ENCODE results near the gene DCAF16.

DCAF16 gene

DNA sequence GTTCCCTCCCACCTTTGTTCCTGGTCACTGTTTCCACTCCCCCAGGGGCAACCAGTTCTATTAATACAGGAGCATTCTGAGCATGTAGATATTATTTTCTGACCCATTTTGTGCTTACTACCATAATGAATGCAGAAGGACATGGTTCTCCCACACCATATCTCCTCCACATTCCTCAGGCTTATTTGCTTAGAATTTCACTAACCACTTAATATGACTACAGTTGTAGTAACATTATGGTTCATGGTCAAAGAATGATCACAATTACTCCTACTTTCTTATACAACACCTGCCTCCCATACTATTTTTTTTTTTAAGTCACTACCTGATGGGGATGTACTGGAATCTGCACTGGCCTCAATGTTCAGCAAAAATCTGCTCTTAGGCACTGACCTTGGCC, 21.6 kb downstream of the DCAF16 start:
- TF ChIP-seq CTCF (conservative IDR thresholded peaks at IDR 0.05; ENCODE audit: low read depth) = no peak
- no peak overlapping the region for H3K27ac ChIP-seq
- no peak for DNase-seq (ENCODE audit: low spot score)
- ChIA-PET POLR2A (ENCODE audit: low non-redundant PET) (no interaction called here), CTCF (no interaction called here)

DNA sequence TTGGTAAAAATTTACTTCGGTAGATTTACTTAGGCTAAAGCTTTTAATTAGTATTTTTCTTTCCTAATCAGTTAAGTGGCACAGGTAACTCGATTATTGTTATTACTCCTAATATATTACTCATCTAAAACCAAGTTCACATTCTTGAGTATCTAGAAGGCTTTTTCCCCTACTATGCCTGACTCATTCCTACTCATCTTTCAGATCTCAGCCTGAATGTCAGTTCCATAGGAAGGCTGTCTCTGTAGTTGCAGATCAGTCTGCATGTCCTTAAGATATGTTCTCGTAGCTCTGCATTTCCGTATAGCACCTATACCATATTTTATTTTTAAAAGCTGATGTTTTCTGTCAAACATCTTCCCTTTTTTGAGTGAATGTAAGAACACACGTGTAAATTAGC, 23.2 kb downstream of the DCAF16 start:
- no peak for TF ChIP-seq CTCF (conservative IDR thresholded peaks at IDR 0.05; ENCODE audit: low read depth)
- POLR2A ChIA-PET (ENCODE audit: low non-redundant PET) = no interaction called here
- peak; percentile 30 for DNase-seq (ENCODE audit: low spot score)

DNA sequence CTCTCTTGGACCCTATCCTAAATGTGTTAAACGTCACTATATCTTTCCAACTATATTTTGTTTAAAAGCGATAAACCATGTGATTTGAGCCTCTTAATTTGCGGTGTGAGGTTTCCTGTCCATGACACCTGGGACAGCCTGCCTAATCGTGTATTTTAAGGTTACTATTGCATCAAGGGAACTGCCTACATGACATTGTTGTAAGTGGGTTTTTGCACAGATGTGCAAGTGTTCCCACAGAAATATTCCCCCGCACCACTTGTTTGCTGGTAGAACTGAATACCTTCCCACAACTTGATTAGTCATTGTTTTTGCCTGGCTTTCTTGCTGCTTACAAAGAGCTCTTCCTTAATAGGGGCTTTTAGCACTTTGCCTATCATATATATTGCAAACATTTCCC, 24.0 kb downstream of the DCAF16 start:
- ChIA-PET POLR2A (ENCODE audit: low non-redundant PET) (no interaction called here), CTCF (no interaction called here)
- no peak overlapping the region for H3K27ac ChIP-seq
- no peak for DNase-seq (ENCODE audit: low spot score)
- no peak for TF ChIP-seq CTCF (conservative IDR thresholded peaks at IDR 0.05; ENCODE audit: low read depth)

More for the DNA sequence above, 23.2 kb downstream of the DCAF16 start:
- no peak overlapping the region for H3K27ac ChIP-seq
- CTCF ChIA-PET = no interaction called here

DNA sequence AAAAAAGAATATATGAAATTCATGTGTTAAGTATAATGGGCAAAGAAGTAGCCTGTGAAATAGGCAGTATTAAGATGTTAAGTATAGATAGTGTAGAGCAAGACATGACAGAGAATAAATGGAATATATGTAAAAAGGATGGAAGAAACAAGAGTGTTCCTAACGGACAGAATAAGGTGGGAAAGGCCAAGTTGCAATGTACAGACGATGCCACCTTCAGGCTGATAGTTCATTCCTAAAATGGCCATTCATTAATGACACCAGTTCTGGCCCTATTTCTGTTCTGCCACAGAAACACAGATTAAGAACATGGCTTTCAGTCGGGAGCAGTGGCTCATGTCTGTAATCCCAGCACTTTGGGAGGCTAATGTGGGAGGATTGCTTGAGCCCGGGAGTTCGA, 24.7 kb downstream of the DCAF16 start:
- POLR2A ChIA-PET (ENCODE audit: low non-redundant PET) = no interaction called here
- no peak overlapping the region for H3K27ac ChIP-seq
- DNase-seq (ENCODE audit: low spot score) = no peak
- no peak for TF ChIP-seq CTCF (conservative IDR thresholded peaks at IDR 0.05; ENCODE audit: low read depth)
- CTCF ChIA-PET = no interaction called here

DNA sequence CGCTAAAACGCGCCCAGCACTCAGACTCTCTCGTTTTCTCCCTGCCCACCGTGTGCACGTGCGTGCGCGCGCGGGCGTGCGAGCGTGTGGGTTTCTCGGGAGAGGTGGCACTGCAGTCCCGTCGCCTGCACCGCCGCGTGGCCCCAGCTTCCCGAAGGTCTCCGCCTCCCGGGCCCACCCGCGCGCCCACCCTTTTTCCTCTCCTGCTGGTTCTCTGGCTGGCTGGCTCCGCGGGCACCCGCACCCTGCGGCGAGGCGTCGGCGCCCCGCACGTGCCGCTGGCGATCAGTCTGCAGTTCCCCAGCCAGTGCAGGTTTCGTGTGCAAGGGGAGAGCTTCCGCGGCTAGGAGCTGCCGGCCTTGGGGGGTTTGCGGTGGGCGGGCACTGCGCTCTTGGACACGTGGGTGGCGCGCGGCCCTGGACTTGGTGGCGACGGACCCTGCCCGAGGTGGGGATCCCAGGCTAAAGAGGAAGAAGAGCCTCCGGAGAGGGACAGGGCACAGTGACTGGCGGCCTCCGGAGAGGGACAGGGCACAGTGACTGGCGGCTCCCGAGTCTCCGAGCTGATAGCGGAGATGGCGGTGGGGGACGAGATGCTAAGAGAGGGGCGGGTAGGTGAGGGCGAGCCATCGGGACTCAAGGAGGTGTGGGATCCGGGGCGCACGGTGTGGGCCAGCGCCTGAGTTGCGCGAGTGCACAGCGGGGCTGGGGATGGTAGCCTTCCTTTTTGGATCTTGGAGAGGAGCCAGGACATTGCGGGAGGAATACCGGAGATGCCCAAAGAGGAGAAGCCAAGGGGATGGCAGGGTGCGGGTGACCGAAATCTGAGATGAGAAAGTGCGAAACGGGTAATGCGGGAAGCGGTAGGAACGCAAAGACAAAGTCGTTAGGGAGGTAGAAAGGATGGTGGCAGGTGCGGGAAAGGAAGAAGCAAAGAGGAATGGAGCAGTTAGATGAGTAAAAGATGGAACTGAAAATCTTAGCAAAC, 29.0 kb downstream of the DCAF16 start, which contains the start of gene FAM184B:
FAM184B (minus strand) TSS at position 322 of the 988 bp plus-strand sequence. CDS start 322 bp downstream, outside the sequence.
- no peak for TF ChIP-seq CTCF (conservative IDR thresholded peaks at IDR 0.05; ENCODE audit: low read depth)
- no peak for DNase-seq (ENCODE audit: low spot score)
- ChIA-PET CTCF (no interaction called here), POLR2A (ENCODE audit: low non-redundant PET) (no interaction called here)
- H3K27ac ChIP-seq = no peak within 1 kb of the TSS

- POLR2A ChIA-PET (ENCODE audit: low non-redundant PET) = no interaction called here
- no peak for TF ChIP-seq CTCF (conservative IDR thresholded peaks at IDR 0.05; ENCODE audit: low read depth)
- CTCF ChIA-PET = no interaction called here
- H3K27ac ChIP-seq = no peak overlapping the region
- DNase-seq (ENCODE audit: low spot score) = no peak
These were observed 29.9 kb downstream of the DCAF16 start for GRCh38 chr4:17780501-17781299.

Measured in RWPE1 (cell line).